Measurements from ENCODE around the gene FOXO6.

Gene FOXO6

DNA sequence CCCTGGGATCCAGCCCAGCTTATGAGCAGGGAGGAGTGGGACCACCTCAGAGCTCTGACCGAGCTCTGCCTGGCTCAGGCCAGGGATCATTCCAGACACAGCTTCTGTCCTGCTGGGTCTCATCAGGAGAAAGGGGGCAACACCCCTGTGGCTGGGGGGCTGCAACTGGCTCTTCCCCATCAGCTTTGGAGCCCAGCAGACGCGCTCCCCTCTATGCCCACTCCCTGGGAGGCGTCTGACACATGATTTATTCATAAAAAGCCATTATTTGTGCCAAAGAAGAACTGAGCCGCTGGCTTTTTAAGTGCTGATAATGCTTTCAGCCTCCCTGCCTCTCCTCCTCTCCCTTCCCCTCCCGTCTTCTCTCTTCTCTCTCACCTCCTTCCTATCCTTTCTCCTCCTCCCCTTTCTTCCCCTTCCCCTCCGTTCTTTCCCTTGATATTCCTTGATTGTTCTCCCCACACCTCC lies 25.0 kb downstream of the FOXO6 start:
- DNase-seq = no peak

DNA sequence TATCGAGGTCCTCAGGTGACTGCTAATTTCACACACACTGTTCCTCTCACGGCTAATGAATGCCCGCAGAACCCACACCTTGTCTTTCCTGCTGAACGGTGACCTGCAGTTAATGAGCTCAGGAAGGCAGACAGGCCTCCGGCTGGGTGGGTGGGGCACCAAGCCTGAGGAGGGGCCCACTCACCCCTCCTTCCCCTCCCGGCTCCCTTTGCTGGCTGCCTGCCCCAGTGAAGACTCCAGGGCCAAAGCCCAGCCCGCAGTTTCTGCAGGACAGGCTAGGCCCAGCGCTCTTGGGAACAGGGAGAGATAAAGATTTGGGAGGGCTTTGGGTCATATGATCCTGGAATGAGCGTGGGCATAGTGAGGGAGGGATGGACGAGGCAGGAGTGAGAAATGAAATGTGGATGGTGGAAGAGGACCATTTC lies 26.4 kb downstream of the FOXO6 start:
- no peak for DNase-seq

DNA sequence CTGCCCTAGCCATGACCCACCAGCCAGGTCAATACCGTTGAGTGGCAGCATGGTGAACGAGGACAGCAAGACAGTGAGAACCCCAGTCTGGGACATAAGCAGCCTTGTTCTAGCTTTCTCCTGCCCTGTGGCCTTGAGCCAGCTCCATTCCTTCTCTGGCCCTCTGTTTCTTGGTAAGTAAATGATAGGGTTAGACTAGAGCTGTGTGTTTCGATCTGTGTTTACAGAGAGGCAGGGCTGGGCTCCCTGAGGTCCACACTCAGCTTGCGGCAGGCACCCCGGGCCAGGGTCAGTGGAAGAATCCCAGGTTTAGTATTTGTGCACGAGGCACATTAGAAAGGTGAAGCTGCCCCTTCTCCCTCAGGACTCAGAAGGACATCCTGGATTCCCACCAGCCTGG lies 27.3 kb downstream of the FOXO6 start:
- no peak for DNase-seq

DNA sequence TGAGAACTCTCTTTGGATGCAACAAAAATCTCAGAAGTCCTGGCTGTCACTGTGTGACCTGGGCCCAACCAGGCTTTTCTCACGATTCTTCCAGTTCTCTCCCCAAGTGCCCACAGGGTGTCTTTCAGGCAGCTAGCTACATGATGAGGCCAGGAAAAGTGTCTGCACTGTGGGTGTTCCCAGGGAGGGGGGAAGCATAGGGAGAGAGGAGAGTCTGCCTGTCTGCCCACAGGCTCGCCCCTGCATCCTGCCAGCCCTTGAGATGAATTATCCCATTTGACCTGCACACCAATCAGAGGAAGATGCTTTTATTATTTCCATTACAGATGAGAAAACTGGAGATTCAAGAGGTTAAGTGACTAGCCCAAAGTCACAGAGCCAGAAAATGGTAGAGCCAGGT lies 27.8 kb downstream of the FOXO6 start:
- DNase-seq = no peak

DNA sequence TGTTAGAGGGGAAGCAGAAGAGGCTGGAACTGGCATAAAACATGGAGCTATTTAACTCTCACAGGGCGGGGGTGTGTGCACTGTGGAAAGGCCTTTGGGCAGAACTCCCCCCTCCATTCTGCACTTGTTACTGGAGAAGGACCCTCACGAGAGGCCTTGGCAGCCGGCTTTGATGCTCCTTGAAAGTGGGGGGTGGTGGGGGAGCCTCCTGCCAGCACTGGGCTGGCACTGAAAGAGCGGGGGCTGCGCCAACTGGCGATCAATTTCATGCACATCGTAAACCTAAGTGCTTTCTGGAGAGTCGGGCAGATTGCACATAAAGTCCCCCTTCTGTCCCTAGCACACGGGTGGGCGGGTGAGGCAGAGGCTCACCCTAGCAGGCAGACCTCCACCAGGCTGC lies 28.9 kb downstream of the FOXO6 start:
- DNase-seq = no peak

DNA sequence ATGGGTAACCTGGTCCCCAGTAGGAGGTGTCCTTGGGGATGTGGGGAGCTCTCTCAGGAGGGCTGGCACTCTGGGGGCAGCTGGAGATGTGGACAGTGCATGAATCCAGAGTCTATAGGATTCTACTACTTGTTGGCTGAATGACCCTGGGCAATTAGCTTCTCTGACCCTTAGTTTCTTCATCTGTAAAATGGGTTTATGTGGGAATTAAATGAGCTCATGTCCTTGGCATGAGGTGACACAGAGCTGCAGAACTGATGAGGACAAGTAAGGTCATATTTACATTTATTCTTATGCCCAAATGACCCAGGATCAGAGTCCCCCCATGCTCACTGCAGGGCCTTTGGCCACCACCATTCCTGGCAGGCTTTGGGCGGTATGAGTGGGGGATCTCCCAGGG lies 29.3 kb downstream of the FOXO6 start:
- no peak for DNase-seq

DNA sequence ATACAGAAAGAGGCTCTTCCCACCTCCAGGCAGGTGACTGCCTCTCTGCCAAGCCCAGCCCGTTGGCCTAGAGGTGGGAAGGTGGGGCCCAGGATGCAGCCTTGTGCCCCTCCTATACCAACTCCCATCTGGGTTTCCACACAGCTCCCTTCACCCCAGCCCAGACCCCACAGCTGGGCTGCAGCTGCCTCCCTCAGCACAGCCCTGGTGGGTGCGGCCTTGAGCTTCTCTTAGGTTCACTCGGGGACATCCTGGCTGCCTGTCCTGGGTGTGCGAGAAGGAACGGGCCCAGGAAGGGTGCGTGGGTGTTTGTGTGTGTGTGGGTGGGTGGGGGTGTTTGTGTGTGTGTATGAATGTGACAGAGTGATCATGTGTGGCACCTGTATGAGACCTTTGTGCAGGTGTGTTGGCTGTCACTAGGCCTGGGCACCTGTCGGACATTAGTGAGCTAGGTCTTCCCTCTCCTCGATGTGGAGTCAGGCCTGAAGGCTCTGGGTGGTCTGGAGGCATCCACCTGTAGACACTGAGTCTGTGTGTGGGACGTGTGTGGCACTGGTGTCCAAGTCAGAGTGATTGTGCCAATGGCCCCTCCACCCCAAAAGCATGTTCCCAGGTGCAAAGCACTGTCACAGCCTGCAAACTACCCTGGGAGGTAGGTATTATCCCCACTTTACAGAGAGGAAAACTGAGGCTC lies 30.7 kb downstream of the FOXO6 start:
- no peak for DNase-seq

DNA sequence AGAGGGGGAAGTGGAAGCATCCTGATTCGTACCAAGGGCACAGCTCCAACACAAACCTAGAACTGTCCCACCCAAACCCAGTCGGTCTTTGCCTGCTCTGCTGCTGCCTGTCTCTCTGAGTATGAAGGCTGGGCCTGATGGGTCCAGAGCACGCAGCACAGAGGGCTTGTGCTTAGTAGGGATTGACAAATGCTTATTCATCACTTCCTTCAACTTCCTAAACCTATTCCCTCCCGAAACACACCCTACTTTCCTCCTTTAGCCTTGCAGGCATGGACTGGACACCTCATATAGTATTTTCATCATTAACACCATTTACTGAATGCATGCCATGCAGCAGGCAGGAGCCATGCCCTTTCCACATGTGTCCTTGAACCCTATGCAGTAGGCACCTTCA lies 31.3 kb downstream of the FOXO6 start:
- DNase-seq = no peak

DNA sequence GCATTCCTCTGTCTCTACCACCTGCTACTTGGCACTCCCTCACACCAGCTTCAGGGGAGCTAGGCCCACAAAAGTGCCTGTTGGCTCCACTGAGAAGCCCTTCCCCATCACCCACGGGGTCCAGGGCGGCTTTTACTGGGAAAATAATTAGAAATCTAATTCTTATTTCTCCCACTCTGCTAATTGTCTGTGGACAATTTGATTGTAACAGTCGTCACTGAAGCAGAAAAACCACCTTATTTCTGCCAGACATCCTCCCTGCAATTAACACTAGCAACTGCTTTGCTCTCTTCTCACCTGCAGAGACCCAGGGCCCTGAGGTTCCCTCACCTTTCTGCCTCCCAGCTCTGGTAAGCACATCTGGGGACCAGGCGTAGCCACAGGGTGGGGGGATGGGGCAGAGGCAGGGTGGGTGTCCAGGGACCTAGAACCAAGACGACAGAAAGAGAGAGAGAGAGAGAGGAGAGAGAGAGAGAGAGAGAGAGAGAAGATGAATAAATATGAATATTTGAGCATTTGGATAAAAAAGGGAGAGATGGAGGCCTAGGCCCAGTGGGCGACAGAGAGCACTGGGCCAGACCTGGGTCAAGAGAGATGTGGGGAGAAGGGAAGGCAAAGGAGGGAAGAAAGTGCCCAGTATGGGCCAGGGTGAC lies 32.6 kb downstream of the FOXO6 start:
- no peak for DNase-seq

DNA sequence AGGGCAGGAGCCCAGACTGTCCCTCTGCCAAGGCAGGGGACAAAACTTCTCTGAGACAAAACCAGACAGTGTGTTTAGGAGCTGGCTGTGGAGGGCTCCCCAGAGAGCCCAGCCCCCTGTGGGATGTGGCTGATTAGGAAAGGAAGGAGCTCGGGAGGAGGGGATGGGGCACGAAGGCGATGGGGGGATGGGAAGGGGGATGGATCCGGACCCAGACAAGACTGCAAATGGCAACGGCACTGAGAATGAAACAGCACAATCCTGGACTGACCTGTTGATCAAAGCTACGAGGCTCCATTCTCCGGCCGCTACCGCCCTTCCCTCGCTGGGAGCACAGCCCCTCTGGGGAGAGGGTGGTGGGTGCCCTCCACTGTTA lies 33.1 kb downstream of the FOXO6 start:
- DNase-seq = no peak

DNA sequence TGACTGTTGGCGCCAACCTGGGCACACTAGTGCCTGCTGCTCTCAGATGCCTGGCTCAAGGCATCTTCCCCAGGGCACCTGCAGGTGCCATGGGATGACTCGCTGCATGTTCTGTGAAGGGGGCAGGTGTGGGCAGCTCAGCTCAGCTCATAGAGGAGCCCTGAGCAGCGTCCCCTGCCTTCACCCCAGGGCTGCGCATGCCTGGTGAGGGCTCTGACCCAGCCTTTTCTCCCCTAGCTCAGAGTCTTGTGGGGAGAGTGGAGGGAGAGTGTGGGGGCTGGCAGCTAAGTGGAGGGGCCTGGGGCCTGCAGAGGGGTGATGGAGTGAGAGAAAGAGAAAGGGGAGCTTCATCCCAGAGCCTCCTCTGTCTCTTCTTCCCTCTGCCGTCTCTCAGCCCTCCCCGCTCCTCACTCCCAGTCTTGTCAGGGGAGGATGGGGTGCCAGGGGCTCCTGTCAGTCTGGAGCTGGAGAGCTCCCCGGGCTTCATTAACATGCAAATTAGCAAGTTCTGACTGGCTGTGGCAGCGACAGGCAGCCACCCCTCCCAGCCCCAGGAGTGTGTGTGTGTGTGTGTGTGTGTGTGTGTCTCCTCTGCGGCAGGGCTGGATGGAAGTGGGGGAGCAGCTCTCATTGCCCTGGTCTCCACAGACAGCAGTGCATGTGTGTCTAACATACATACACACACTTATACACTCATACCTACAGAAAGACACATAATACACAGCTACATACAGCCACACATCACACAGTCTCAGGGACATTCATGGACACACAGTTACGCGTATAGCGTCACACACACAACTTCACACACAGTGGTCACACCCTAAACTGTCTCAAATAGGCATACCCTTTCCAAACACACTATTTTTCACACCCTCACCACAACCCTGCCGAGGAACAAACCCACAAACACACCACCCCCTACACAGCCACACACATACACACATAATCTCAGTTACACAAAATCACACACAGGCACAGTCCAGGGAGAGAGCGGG lies 34.0 kb downstream of the FOXO6 start:
- DNase-seq = no peak

DNA sequence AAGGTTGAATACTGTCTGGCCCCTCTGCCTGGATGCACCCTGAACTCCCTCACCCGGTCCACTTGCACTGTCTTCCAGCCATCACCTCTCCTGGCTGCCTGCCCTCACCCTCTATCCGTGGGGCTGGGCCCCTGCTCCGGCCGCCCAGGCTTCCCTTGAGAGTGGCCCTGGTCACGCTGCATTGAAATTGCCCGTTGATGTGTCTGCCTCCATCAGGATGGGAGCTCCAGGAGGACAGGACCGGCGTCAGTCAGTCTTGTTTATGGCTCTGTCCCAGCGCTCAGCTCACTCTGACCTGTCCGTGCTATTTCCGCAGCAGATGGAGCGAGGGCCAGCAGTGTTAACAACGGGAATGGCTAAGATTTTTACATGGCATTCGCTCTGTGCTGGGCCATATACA lies 34.9 kb downstream of the FOXO6 start:
- no peak for DNase-seq

DNA sequence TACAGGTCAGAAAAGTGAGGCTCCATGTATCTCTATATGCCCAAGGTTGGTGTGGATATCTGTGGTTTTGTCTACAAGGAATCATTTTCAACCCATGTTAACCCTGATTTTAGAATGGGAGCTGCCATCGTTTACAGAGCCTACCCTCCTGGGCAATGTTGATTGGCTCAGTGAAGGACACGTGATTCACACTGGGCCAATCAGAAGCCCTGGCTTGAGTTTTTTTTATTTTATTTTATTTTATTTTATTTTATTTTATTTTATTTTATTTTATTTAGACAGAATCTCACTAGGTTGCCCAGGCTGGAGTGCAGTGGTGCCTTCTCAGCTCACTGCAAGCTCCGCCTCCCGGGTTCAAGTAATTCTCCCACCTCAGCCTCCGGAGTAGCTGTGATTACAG lies 35.8 kb downstream of the FOXO6 start:
- no peak for DNase-seq

DNA sequence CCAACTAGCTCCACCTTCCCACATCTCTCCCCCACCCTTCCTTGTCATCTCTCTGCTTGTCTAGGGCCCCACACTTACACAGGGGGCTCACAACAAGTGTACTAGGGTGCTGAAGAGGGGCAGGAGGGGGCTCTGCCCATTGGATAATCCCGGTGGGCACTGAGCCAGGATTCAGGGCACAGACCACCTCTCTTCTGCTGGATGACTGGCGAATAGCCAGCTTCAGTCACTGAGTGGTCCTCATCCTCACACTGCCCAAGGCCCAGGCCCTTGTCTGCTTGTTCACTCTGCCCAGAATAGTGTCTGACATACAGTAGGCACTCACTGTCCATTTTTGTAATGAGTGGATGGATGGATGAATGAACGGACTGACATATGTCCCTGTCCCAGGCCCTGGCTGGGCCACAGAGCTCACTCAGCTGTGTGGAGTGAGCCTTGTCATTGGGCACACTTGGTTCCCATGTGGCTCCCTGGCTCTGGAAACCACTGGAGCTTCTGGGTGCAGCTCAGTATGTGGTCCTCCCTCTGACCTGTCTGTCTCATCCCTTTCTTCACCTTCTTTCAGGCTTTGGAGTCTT lies 36.6 kb downstream of the FOXO6 start:
- no peak for DNase-seq

DNA sequence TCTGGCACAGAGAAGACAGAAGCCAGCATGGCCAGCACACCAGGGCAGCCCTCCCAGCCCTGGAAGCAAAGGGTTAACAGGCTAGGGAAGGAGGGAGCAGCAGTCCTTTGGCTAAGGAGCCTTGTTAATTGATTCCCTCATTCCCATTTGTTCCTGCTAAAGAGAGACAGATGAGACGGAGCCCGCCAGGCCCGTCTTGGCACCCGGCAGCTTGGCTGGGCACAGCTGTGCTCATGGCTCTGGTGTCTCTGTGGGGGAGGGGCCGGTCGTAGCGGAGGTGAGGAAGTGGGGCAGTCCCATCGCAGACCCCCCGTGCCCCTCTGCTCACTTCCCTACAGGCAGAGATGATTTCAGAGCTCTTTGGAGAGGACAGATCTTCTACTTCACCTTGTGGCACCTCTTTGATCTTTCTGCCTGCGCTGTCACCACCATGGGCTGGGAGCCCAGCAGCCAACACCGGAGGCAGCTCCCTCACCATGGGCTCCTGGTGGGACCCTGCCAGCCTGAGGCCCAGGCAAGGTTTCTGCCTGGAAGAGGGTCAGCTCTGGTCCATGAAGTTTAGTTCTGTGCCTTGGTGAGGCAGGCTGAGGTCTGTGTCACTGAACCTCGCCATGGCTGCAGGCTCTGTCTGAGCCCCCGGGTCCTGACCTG lies 38.0 kb downstream of the FOXO6 start:
- DNase-seq = no peak

DNA sequence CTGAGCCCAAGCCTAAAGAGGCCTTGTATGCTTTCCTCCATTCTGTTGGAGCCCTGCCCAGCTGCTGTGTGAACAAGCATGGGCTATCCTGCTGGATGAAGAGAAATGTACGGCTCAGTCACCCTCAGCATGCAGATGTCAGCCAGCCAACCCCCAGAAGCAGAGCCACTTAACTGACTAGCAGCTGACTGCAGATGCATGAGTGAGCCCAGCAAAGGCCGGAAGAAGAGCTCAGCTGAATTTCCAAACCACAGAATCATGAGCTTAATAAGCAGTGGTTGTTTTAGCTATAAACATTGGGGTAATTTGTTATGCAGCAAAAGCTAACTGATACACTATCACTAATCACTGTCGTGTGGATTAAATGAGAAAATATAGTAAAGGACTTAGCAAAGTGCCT lies 39.0 kb downstream of the FOXO6 start:
- DNase-seq = no peak

DNA sequence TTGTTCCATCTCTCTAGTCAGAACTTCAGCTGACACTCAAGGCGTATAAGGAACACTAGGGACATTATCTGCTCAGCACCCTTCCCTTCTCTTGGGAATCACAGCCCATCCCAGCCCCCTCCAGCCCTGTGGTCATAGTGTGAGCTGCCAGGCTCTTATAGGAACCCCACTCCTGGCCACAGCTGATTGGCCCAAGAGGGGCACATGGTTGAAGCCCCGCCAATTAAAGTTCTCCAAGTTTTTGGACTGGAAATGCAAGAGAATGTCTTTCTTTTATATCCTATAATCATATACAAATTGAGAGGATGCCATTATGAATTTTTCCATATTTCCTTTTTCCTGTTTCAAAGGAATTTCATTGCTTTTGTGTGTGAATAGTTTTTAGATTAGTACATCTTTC lies 40.7 kb downstream of the FOXO6 start:
- no peak for DNase-seq

DNA sequence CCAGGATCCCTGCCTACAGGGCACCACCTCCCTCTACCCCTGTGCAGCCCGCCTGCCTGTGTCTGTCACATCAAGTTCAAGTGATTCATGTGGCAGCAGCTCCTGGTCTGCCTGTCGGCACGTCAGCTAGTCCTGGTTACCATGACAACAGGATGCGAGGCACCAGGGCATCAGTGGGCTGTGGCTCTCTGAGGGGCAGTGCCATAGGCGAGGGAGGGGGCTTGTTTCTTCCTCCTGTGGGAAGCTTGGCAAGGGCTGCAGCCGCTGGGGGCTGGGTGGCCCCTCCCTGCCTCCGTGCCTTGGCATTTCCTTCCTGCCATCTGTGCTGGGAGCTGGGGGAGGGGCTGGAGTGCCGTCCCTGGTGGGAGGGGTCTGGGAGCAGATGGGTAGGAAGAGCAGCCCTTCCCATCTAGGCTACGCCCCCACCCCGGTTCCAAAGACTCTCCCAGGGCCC lies 43.1 kb downstream of the FOXO6 start:
- DNase-seq = peak; percentile 5

DNA sequence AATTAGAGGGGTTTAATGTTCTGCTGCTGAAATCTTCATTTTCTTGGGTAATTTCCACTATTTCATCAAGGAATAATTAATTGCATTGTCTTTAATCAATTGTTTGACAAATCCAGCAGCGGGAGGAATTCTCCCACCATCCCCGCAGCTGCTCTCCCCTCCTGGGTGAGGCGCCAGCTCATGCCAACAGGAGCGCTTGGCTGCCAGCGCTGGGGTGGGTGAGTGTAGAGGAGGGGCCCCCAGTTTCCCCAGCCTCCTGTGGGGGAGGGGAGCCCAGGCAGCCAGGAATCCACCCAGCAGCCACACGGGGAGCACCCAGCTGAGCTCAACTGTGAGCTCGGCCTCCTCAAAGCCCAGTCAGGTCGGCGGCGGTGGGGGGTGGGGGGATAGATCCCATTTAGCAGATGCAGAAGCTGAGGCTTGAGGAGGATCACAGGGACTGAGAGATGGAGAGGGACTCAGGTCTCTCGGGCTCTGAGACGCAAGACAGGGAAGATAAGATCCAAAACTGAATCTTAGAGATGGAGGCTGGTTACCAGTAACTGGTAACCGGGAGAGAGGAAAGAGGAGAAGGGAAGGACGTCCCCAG lies 46.5 kb downstream of the FOXO6 start:
- no peak for DNase-seq

DNA sequence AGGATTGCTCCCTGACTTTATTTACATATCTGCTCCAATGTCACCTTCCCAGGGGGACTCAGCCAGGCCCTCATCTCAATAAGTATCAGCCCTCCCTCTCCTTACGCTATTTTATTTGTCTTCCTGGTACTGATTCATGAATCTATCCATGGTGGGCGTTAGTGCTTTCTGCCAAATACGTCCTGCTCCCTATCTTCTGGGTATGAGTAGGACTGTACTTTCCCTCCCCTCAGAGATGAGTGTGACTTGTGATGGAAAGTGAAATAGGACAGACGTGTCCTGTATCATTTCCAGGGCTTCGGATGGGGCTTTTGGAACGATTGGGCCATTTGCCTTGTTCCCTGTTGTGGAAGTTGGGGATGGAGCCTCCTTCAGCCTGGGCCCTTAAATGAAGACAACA lies 47.5 kb downstream of the FOXO6 start:
- no peak for DNase-seq

DNA sequence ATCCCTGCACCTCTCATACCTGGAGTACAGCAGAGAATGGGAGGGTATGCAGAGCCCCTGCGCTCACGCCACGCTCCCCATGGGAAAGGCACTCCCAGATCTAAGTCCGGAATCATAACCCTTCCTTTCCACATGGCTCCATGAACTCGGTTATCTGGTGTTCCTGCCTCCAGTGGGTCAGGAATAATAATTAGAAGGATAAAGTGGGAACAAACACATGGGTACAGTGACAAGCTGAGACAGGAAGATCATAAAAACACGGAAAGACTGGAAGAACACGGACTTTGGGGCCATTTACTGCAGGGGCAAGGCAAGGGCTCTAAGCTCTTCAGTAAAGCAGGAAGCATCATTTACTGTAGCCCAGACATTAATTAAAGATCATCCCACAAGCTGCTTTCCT lies 48.6 kb downstream of the FOXO6 start:
- no peak for DNase-seq

DNA sequence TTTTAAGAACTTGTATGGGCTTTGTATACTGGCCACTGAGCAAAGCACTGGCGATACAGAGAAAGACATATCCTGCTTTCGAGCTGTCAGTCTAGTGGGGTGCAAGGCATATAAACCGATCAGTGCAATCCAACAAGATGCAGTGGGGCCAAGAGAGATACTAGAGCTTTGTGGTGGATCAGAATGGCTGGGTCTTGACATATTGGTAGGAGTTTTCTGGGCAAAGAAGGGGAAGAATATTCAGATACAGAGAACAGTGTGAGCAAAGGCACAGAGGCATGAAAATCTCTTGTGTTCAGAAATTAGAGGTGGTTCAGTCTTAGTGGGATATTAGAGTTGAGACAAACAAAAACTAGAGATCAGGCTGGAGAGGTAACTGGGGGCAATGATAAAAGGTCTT lies 49.2 kb downstream of the FOXO6 start:
- no peak for DNase-seq
